ENCODE results near the gene RNASE9.
"Not testable (repeated sequence)": the region's sequence is repeated elsewhere in the genome, so short reads cannot be mapped to it uniquely, and the experiment has no call there.

The RNASE9 gene

DNA sequence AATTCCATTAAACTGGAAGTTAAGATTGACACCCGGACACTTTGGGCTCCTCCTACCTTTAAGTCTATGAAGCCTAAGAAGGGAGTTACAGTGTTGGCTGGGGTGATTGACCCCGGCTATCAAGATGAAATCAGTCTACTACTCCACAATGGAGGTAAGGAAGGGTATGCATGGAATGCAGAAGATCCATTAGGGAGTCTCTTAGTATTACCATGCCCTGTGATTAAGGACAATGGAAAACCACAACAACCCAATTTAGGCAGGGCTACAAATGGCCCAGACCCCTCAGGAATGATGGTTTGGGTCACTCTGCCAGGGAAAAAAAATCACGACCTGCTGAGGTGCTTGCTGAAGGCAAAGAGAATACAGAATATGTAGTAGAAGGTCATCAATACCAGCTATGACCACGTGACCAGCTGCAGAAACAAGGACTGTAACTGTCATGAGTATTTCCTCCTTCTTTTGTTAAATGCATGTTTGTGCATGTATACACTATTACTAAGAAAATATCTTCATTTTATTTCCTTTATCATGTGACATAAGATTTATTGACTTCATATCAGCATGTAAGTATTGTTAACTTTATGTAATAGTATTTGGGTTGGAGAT lies 11.6 kb upstream of the RNASE9 start:
- not testable (repeated sequence) for DNase-seq (ENCODE audit: low read depth)

DNA sequence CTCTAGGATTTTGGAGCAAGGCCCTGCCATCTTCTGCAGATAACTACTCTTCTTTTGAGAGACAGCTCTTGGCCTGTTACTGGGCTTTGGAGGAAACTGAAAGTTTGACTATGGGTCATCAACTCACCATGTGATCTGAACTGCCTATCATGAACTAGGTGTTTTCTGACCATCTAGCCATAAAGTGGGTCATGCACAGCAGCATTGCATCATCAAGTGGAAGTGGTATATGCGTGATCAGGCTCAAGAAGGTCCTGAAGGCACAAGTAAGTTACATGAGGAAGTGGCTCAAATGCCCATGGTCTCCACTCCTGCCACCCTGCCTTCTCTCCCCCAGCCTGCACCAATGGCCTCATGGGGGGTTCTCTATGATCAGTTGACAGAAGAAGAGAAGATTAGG lies 9.9 kb upstream of the RNASE9 start:
- not testable (repeated sequence) for DNase-seq (ENCODE audit: low read depth)

DNA sequence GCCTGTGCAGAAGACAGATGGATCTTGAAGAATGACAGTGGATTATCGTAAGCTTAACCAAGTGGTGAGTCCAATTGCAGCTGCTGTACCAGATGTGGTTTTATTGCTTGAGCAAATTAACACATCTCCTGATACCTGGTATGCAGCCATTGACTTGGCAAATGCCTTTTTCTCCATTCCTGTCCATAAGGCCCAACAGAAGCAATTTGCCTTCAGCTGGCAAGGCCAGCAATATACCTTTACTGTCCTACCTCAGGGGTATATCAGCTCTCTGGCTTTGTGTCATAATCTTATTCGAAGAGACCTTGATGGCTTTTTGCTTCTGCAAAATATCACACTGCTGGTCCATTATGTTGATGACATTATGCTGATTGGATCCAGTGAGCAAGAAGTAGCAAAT lies 9.0 kb upstream of the RNASE9 start:
- not testable (repeated sequence) for DNase-seq (ENCODE audit: low read depth)

DNA sequence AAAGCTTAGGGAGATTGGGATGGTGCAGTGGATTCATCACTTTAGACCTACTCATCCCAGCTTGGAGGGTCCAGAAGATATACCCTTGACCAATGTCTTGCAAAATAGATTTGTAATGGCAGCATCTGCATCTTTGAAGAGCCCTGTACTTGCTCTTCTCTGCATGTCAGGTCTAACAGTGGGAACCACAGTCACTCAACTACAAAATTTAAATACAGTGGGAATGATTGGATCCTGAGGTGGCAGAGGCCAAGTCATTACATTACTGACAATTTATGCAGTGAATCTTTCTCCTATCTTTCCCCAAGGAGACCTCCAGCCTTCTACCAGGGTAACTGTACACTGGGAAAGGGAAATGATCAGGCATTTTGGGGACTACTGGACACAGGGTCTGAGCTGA lies 8.2 kb upstream of the RNASE9 start:
- no peak for DNase-seq (ENCODE audit: low read depth)

DNA sequence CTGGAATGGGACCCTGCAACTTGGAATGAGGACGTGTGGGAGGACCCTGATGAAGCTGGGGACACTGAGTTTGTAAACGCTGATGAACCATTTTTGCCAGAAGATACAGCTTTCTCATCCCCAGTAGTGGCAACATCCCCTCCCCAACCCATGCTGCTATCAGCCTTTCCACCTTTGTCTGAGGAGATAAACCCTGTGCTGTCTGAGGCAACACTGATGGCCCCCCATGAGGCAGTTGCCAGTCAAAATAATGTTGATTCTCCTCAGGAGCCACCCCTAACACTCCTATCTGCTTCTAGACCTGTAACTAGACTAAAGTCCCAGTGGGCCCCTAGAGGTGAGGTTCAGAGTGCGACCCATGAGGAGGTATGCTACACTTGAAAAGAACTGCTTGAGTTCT lies 7.5 kb upstream of the RNASE9 start:
- DNase-seq (ENCODE audit: low read depth) = no peak

DNA sequence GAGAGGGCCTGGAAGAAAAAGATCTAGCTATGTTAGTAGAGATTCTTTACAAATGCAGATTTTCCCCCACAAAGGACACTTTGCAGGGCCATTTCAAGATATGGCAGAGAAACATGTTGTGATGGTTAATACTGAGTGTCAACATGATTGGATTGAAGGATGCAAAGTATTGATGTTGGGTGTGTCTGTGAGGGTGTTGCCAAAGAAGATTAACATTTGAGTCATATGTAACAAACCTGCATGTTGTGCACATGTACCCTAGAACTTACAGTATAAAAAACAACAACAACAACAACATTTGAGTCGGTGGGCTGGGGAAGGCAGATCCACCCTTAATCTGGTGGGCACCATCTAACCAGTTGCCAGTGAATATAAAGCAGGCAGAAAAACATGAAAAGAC lies 6.4 kb upstream of the RNASE9 start:
- not testable (repeated sequence) for DNase-seq (ENCODE audit: low read depth)

DNA sequence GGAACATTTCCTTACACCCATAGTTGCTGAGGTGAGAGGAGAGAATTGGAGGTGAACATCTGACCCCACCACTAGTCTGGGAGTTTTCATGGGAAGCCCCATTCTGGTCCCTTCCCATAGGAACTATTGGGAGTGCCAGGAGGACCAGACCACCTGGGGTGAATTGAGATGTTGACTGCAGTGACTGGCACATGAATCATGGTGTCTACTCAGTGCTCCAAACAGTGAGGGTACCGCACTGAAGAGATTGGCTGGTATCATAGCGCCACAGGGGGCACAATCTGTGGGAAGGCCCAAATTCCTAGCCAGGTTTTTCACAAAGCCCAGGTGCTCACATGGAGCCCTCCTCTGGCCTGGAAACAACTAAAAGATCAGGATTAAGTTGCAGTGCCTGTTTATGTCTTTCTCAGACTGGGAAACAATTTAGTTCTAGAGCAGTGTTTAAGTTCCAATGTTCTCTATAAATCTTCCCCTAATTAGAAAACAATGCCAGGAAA lies 3.7 kb upstream of the RNASE9 start:
- no peak for DNase-seq (ENCODE audit: low read depth)

DNA sequence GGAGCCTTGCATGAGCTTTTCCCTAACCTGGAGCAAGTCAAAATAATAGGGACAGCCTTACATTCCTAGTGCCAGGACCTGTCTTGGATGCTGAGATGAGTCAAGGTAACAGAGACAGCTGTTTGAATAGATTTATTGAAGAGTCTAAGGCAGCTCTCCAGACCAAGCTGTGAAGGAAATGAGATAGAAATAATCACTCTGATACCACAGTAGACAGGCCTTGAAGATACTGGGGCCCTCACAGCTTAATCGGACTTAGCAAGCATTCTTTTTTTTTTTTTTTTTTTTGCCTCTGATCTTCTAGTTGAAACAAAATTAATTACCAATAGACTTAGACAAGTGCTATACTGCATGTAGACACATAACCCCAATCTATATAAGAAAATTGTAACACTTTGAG lies 3.1 kb upstream of the RNASE9 start:
- no peak for DNase-seq (ENCODE audit: low read depth)

DNA sequence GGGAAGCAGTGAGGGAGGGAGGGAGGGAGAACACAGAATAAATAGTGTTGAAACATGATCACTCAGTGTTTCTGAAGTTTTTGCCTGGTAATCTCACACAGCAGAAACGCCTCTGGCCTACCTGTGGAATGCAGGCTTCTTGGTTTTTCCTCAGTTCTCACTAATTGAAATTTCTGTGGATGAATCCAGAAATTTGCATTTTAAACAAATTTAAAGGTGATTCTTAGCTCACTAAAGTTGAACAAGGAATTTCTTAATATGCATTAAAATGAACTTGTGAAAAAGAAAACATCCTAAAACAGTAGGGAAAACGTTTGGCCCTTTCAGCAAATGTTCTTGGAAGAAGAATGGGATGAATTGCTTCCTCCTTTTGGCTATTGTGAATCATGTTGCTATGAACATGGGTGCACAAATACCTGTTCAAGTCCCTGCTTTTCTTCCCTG lies 1.4 kb downstream of the RNASE9 start:
- DNase-seq (ENCODE audit: low read depth) = no peak

DNA sequence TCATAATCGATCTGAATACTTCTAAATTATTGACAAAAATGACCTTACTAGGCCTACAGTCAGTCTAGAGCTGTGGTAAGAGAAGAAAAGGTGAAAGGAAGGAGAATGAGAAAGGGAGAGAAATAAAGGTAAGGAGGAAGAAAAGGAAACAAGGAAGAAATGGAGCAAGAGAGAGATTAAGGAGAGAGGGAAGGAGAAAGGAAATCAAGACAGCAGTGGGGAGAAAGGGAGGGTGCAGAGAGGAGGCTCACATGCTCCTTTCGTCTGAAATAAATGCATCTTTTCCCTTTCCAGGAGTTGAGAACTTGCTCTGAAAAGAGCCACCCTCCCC lies 3.7 kb downstream of the RNASE9 start:
- DNase-seq (ENCODE audit: low read depth) = no peak

DNA sequence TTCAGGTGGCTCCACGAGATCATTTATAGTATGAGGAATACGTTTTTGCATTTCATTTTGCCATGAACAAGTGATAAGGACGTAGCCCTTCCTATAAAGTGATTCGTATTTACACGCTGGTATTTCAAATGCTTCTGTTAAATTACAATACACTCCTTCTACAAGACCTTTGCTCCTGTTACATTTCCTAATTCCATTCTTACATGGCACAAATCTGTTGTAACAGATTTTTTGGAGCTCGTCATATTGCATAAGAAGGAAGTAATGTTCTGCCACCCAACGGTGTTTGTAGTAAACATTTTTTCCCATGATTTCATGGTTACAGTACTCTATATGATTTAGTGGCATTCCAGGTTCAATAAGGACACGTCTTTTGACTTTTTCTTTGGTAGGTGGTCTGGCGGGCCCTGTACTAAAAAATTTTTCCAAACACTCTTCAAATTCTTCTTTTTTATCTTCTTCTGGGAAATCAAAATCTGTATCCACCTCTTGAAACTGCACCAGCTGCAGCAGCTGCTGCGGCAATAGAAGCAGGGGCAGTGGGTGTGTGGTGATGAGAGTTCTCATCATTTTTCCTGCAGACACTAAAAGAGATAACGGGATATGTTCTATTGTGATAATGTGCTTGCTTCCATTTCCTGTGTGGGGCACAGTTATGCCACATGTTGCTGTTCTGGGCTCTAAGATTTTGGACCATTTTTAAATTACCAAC lies 4.2 kb downstream of the RNASE9 start:
- DNase-seq (ENCODE audit: low read depth) = no peak

DNA sequence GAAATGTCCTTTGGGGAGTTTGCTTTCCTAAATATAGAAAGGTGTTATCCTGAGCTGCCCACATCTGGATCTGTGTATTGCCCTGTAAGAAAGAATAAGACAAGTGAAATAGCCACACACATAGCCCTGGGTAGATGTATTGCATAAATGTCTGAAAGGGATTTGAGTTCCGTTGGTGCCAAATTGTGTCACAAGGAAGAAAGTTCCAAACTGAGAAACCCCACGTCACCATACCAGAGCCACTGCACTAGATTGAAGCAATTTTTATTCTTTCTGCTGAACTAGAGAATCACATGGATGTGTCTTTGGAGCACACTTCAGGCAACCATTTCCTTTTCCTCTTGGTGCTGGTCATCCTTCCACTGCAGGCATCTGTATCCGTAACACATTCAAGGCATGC lies 5.0 kb downstream of the RNASE9 start:
- DNase-seq (ENCODE audit: low read depth) = no peak

DNA sequence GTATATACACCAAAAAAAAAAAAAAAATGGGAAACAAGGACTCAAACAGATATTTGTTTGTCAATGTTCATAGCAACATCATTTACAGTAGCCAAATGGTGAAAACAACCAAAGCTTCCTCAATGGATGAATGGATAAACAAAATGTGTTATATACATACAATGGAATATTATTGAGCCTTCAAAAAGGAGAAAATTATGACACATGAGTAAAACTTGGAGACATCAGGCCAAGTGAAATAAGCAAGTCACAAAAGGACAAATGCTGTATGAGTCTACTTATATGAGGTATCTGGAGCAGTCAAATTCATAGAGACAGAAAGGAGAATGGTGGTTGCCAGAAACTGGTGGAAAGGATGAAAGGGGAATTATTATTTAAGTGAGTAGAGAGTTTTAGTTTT lies 7.8 kb downstream of the RNASE9 start:
- DNase-seq (ENCODE audit: low read depth) = no peak

DNA sequence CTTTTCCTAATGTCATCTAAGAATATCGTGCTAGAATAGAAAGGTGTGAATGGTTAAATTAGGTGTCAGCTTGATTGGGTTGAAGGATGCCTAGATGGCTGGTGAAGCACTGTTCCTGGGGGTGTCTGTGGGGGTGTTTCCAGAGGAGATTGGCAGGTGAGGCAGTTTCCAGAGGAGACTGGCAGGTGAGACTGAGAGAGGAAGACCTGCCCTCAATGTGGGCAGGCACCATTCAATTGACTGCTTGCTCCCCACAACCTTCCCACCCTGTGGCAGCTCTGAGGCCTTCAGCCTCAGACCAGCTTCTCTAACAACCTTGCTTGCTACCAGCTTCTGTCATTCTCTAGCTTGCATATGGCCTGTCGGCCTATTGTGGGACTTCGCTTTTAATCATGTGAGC lies 9.2 kb downstream of the RNASE9 start:
- DNase-seq (ENCODE audit: low read depth) = no peak

DNA sequence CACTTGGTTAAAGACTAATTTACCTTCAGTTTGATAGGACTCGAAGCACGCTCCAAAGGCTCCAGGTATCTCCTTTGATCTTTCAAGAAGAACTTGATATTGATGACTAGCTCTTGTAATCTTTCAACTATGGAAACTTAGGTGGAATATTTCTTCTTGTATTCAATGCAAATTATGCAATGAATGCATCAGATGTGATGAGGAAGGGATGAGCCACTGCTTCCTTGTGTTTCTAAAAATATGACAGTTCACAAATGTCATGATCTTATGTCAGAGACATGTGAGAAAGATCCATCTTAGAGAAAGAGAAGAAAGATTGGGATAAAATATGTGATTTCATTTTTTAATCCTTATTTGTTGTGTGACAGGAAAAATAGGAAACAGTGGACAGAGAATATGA lies 9.9 kb downstream of the RNASE9 start:
- DNase-seq (ENCODE audit: low read depth) = no peak

DNA sequence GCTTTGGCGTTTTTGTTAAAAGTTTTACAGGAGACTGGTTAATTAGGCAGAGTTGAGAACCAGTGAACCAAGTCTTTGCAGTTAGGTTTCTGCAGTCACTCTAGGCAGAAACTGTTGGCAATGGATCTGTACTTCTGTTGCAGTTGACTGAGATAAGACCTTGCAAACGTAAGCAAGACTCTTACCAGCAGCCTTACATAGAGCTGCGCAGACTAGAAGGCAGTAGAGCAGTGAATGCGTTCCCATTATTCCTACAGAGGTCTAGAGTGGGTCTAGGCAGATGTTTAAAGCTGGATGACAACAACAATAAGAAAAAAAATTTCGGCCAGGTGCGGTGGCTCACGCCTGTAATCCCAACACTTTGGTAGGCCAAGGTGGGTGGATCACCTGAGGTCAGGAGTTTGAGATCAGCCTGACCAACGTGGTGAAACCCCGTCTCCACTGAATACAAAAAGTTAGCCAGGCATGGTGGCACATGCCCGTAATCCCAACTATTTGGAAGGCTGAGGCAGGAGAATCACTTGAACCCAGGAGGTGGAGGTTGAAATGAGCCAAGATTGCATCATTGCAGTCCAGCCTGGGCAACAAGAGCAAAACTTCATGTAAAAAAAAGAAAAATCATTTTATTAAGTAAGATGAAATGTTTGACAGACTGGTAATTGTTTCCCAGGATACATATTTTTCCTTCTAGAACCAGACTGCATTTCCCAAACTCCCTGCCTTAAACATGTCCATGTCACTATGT lies 12.3 kb downstream of the RNASE9 start:
- no peak for DNase-seq (ENCODE audit: low read depth)

DNA sequence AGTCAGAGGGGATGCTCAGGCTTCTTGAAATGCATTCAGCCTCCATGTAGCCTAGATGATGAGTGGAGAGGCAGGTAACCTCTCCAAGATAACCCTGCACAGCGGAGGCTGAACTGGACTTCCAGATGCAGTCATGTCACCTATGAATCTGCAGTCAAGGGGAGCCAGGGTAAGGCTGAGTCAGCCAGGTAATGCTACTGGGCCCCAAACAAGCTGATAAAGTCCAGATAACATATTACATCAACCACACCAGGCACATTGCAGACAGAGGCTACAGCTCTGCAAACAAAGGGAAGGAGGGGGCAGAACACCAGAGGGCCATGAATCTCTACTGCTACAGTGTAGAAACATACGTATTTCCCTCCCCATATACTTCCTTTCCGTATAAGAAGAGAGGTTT lies 14.0 kb downstream of the RNASE9 start:
- DNase-seq (ENCODE audit: low read depth) = no peak

DNA sequence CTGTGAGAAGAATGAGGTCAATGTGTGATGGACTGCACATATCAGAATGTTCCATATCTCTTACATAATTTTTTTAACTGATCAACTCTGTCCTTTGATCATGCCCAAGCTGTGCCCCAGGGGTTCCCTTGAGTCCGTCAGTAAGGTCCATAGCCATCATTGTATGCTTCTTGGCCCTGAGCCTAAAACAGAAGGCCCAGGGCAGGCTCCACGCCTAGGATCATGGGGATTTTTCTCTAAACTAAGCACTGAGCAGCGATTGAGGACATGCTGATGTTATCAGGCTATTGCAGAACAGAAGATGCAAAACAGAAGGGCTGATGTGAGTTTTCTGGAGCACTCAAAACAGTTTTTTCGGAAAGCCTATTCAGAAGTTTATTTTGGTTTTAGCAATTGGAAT lies 20.9 kb downstream of the RNASE9 start:
- no peak for DNase-seq (ENCODE audit: low read depth)

DNA sequence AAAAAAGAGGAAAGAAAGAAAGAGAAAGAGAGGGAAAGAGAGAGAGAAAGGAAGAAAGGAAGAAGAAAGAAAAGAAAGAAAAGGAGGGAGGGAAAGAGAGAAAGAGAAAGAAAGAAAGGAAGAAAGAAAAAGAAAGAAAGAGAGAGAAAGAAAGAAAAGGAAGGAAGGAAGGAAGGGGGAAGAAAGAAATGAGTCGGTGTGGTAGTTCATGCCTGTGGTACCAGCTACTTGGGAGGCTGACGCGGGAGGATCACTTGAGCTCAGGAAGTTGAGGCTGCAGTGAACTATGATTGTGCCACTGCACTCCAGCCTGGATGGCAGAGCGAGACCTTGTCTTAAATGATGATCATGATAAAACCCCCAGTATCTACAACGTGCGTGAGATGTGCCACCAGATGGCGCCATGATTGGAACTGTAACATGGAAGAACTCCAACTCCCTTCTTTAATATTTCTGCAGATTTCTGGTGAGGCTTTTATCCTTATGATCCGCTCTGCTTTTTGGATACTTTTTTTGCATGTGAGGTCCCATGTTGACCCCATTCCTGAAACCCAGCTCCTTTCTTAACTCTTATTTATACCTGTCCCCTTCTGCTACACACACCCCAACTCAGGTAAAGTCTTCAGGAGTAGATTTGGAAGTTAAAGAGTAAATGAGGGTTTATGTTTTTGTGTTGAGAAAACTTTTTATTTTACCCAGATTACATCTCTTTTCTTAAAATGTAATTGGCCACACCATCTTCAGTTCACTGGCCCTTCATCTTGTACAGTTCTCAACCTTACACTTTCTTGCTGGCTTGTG lies 29.9 kb downstream of the RNASE9 start:
- peak; percentile 58 for DNase-seq (ENCODE audit: low read depth)

DNA sequence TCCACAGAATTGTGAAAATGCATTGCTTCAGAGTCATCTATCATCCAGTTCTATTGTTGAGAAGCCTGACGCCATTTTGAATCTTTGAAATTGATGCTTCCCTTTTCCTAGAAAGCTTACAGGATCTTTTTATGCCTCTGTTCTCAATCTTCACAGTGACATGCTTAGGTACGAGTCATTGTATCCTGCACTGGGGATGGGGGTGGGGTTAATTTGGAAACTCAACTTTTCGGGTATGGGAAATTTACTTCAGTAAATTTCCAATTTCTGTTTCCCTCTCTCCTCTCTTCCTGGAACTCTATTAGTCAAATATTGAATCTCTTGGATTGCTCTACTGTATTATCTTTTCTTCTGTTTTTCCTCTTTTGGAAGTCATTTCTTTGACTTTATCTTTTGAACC lies 31.0 kb downstream of the RNASE9 start:
- DNase-seq (ENCODE audit: low read depth) = no peak

DNA sequence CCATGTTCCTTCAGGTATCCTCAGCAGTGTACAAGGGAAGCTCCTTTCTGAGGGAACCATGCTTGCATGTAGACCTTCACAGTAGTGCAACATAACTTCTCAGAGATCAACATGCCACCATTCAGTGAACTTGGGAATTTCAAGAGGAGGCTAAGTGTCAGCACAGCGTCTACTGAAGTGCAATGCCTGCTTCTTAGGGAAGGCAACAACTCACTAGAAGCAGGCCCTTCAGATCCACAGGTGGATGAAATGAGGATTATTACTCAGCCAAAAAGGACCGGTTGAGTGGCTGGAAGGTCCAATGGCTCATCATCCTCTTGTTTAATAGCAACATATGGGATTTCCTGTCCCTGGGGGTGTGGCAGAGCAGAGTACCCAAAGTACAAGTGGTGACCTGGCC lies 36.8 kb downstream of the RNASE9 start:
- DNase-seq (ENCODE audit: low read depth) = no peak

DNA sequence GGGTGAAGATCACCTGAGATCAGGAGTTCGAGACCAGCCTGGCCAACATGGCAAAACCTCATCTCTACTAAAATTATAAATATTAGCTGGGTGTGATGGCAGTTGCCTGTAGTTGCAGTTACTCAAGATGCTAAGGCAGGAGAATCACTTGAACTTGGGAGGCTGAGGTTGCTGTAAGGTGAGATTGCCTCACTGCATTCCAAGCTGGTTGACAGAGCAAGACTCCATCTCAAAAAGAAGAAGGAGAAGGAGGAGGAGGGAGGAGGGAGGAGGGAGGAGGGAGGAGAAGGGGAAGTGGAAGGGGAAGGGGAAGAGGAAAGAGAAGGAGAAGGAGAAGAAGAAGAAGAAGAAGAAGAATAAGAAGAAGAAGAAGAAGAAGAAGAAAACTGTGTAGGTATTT lies 38.5 kb downstream of the RNASE9 start:
- no peak for DNase-seq (ENCODE audit: low read depth)

DNA sequence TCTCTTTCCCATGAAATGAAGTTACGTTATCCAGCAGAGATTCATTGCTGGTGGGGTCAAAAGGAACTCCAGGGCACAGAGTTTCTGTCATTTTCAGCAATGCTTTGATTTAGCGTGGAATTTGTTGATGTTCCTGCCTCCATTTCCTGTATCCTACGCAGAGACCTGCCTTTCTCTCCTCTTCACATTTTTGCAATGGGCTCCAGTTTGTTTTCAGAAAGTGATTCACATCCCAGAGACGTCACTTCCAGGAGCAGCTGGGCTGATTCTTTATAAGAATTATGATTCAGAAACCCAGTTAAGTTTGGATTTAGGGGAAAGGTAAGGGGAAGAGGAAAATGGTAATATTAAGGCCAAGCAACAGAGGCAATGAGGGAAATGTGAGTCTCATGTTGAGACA lies 43.9 kb downstream of the RNASE9 start:
- peak; percentile 47 for DNase-seq (ENCODE audit: low read depth)

All from fibroblast of gingiva (primary cell).